NCI-H187 (cell line): ENCODE data around the gene LMO2.

ENCODE experiments used
- DNase-seq, 2 experiments: peaks; one replicate each; lab custom pipeline; 2025; lab: John Stamatoyannopoulos, UW

Gene LMO2

GRCh38 chr11:33913991-33914390 is 22.1 kb upstream of the LMO2 start:
- DNase-seq, result no peak

DNA sequence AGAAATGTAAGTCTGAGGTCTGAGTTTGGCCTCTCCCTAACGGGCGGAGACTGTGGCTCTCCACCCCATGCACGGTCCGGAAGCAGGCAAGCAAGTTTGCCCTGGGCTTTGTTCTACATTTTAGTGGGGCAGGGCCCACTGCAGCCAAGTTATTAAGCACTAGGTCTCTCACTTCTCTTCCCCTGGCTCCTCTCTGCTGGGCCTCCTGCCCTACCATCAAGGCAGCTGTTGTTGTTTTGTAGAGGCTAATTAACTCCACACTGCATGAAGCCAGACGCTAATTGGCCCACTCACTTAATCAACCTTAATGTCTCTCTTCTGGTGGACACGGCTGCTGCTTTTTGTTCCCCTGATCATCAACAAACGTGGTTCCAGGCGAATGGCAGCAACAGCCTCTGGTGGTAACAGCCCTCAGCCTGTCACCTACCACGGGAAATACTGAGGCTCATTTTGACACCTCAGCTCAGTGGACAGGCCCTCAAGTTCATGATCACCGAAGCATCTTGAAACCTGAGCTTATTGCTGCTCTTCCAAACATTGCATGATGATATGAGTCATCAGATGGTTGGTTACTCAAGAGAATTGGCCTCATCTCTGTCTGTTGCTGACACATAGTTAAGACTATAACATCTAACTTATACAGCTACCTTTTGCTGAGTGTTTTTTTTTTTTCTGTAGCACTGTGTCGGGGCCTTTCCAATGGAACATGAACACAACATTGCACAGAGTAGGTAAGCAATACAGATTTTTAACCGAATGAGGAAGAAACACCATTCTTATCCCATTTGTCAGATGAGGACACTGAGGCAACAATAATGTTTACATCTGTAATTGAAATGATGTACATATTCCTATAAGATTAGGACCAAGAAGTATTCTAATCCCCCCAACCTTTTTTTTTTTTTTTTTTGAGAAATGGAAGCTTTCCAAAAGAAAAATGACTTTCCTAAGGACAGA is 20.8 kb upstream of the LMO2 start:
- DNase-seq, result peak in 1 of 2 experiments; percentile 37

DNA sequence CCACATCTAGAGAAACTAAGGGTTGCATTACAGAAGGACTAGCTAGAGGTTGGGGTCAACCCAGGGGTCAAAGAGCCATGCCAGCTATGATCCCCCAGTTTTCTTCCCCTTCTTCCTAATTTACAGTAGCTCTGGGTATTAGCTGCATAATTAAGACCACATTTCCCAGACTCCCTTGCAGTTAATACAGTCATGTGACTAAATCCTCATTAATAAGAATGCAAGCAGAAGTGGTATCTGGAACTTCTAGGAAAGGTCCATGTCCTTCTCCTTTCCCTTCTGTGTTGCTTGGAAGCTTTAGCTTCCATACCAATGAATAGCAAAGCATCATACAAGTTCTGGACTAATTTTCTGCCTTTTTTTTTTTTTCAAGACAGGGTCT is 19.1 kb upstream of the LMO2 start:
- DNase-seq, result no peak

- no peak for DNase-seq
Measured at GRCh38 chr11:33910296-33910957, 18.6 kb upstream of the LMO2 start.

DNA sequence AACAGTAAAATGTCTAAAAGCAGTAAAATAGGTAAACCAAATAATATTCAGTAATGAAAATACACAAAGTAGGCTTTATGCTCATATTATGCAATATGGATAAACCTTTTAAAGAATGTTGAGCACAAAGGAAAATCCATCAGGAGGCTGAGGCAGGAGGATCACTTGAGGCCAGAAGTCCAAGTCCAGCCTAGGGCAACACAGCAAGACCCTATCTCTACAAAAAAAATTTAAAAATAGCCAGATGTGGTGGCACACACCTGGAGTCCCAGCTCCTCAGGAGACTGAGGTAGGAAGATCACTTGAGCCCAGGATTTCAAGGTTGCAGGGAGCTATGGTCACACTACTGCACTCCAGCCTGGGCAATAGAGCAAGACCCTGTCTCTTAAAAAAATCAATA is 17.7 kb upstream of the LMO2 start:
- no peak for DNase-seq

- DNase-seq, result no peak
Measured at GRCh38 chr11:33909150-33909549, 17.3 kb upstream of the LMO2 start.

DNA sequence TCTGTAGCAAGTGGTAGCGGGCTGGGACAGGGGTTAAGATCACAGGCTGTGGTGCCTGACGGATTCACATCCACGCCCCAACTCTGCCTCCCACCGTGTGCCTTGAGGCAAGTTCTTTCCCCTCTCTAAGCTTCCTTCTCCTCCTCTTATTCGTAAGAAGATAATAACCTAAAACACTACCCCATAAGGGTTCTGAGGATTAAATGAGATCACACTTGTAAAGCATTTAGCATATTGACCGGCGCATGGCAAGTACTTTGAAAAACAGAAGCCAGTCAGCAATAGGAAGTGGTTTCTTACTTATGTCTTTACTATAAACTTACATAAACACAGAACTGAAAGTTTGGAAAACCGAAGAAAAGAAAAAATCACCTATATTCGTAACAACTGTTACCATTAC is 15.5 kb upstream of the LMO2 start:
- DNase-seq, result no peak

DNA sequence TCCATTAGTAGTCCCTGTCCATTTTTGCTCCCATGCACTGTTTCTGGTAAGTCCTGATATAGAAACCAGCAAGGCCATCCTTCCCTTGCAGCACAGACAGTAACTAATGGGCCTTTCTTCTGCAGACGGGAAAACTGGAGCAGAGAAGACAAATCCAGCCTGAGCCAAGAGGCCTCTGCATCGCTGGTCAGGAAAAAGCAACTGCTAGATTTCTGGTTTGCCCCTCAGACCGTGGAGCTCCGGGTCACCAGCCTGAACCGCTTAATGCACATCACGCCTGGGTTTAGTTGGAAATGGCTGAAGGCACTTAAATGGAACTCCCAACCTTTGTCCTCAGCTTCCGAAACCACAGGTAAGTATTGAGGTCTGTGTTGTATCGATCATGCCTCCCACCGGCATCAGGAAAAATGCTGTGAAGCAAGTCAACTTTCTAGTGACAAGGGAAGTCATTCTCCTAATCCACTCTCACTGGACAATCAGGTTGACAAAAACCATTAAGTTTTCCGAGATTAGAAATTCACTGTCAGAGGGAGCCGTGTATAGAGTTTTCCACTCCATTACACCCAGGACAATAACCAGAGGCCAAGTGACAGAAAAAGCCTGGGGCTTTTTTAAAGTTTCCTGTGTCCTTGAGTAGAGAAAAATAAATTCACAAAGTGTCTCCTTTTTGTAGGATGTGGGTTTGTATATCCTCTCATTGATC is 14.8 kb upstream of the LMO2 start:
- no peak for DNase-seq

- DNase-seq, result no peak
Measured at GRCh38 chr11:33904102-33904501, 12.2 kb upstream of the LMO2 start.

DNA sequence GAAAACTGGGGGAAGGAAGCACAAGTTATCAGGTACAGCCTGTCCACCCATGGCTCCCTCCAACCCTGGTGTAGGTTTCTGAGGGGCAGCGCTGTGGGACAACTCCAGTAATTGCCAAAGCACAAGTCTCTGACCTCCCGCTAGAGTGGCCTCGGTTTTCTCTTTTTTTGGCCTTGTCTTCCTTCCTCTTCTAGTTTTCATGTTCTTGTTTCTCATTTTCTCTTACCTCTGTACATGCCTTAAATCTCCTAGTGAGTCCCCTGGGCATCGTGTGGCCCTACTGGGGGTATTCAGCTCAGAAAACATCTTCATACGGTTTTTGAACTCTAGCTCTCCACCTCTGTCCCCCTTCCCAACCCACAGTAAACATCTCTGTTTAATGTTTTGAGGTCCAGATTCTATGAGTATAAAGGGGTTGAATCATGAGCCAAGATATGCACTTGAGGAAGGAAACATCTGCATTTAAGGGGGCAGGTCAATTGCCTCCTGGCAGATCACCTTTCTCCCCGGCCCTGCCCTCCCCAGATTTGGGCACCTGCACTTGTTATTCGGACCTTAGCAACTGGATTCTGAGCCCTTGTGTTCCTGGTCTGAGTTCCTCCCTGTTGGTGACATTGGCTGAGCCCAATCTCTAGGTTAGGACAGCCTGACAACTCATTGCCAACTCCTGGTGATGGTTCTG is 8.4 kb upstream of the LMO2 start:
- DNase-seq, result no peak

DNA sequence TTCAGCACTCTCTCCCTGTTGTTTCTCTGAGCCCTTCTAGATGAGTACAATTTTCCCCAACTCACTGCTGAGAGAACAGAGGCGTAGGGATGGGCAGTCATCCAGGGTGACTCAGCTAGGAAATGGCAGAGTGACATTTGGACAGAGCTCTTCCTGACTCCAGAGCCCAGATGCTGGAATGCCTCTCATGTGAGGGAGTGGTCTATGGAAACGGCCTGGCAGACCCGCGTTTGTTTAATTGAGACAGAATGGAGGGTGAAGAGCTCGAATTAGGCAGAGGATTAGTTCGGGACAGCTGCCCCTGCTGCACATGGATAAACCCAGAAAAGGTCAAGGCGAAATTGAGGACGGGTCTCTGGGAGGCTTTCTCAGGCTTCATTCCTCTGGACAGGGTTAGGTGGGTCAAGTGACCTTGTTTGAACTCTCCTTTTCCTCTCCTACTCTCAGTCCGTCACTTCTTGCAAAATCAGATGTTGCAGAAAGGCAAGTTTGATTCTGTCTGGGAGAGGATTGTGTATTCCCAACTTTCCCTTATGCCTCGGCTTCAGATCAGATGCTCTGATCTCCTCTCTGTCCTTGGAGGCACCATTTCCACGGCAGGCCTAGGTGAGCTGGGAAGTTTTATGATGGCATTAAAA is 7.6 kb upstream of the LMO2 start:
- DNase-seq, result no peak

DNA sequence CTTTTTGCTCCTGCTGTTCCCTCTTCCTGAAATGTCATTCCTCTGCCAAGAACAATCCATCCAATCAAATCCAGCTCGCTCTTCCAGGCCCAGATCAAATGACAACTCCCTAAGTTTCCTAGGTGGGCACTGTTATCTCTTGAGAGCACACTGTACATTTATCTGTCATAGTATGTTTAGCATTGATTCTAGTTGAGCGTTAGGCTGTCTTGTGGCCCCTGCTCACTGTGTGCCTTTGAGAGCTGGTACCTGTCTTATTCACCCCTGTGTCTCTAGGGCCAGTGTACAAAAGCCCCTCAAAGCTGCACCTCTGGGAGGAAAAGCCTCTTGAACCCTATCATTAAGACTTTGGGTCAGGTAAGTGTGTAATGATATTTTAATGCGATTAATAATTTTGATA is 7.1 kb upstream of the LMO2 start:
- DNase-seq, result no peak

DNA sequence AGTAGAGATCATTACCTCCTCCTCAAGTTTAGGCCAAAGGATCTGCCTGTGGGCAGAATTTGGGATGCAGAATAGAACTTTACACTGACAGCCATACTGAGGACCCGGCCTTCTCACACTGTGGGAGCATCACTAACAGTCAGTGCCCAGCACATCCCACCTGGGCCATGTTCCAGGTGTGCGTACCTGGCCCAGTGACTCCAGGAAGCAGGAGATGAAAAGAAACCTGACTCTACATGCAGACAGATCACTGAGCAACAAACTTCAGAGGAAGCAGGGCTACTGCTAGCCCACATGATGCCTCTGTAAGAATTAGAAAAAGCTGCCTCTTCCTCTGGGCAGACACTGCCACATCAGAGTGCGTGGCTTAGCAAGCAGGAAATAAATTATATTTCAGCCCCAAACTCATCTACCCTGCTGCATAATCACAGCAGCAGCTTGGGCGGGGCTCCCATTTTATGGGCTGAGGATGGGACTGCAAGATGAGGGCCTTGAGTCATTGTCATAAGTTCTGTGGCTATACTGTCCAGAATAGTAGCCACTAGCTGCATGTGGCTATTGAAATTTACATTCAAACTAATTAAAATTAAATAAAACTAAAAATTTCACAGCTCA is 6.0 kb upstream of the LMO2 start:
- DNase-seq, result no peak

DNA sequence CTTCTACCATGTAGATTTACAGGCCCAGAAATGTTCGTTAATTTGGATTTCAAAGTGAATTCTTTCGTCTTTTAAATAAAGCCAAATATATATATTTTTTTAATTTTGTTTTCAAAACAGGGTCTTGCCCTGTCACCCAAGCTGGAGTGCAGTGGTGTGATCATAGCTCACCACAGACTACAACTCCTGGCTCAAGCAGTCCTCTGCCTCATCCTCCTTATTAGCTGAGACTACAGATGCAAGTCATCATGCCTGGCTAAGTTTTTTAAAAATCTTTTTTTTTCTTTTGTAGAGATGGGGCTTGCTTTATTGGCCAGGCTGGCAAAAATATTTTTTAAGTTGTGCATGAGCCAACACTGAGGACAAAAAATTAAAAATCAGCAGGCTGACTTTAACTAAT is 5.0 kb upstream of the LMO2 start:
- no peak for DNase-seq

DNA sequence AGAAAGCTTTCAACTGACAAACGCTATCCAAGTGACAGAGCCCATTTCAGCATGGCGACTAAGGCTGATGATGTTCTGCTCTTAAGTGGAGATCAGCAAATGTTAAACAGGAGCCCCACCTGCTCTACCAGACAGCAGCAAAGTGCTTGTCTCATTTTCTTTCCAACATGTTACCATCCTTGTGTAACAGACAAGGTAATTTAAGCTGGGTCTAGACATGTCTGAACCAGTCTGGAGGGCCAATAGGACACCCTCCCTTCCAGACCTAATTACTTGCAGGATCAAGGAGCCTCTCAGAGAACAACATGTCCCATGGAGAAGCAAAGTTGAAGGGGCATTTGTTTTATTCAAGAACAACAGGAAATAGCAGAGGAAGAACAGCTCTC is 3.9 kb upstream of the LMO2 start:
- peak; percentile 84 to 89 for DNase-seq

DNA sequence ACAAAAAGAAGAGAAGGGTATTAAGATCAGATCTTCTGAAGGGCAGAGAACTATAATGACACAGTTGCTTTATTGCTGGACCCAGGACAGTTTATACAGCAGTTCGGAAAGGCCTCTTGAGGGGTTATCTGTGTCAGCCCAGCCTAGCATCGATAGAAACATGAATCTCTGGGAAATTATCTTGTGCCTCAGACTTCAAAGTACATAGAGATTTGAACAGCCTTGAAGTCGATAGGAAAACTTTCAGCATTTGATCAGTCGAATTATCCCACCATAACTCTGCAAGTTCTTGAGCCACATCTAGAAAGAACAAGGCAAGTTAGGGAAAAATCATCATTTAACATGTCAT is 2.5 kb upstream of the LMO2 start:
- DNase-seq, result no peak

DNA sequence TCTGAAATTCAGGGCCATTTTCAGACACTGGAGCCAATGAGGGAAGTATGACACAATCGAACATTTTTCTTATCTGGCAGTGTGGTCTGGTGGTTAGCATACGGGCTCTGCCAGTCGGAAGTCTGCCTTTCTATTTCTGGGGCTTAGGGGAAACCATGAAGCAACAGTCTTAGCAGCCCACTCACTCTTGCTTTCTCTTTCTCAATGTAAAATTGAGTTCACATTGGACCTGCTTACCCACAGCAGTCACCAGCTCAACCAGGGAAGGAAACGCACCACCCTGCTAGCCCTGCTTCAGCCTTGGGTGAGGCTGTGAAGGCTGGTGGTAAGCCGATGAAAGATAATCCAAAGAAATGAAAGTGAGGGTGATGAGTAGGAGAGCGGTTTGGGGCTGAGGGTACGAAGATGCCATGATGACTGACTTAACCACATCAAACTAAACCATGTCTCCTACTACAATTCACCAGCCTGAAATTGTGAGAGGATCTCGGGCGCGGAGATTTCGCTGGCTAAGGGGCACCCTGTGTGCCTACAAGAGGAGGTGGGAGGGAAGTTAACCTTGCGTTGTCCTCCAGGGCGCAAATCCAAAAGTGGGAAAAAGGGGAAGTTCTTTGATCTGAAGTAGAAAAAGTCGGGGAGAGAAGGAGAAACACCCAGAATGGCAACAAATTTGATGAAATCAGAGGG is 2.0 kb upstream of the LMO2 start:
- no peak for DNase-seq

DNA sequence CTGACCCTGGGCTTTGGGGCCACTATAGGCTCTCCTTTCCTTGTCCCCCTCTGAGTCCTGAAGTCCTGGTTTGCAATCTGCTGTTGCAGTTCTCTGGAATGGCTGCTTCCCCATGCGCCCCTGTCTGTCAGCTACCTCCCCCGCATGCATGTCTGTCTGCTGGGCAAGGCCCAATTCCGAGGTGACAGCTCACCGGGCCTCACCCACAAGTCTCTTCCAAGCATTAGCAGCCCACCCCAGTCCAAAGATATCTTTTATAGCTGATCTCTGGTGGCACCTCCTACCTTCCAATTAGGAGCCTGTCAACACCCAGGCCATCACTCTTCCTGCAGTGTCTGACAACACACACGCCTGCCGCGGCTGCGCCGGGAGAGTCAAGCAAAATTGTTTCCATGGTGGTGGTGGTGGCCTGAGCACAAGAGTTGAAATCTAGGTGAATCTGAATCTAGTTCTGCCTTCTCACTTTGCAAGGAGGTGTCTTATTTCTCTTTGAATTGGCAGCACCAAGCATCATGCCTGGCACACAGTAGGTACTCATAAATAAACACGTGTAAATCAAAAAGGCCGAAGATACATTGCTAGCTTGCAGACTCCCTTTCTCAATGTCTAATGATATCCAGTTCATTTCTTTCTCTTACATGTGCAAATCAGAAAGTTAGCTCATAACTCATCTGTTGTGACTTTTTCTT is 1.2 kb upstream of the LMO2 start:
- DNase-seq, result no peak

GRCh38 chr11:33889821-33890378 is 2.0 kb downstream of the LMO2 start:
- no peak for DNase-seq

DNA sequence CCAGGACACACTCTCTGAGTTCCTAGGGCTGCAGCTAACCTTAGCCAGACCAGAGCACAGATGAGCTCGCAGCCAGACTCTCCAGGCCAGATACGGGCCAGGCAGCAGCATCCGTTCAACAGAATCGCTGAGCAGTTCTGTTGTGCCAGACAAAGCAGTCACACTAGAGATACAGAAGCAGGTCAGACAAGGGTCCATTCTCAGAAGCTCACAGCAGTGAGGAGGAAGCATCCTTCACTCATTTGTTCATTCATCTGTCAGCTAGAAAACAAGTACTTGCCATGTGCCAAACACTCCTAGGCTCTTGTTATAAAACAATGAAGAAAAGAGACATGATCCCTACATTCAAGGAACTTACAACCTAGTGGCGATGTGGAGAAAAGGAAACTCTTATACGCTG is 2.6 kb downstream of the LMO2 start:
- DNase-seq, result no peak
